ENCODE measurements around the gene SNRNP40. TPM values are rescaled to one million over a fixed set of nuclear protein-coding genes. Genes with fewer than 3 reads are reported as not detected.

SNRNP40 gene
- total and polyA plus RNA-seq, 2 experiments from 2014 or later = 46.9 to 59.1 TPM

GRCh38 chr1:31227891-31228568 lies 68.6 kb downstream of the SNRNP40 start:
- Histone ChIP-seq H3K9me2 (replicated peaks; ENCODE audit: insufficient read depth) (no peaks in the 10 kb centered on the region), H3K9me3 (ENCODE audit: low read depth) (no peaks in the 10 kb centered on the region), H3K4me3 (no peak overlapping the region), H2AFZ (no peak overlapping the region), H4K20me1 (ENCODE audit: insufficient read depth, poor library complexity, severe bottlenecking) (no peaks in the 10 kb centered on the region), H3K27ac (no peak overlapping the region), H3K36me3 (replicated peaks; ENCODE audit: insufficient read depth, low read depth) (no peaks in the 10 kb centered on the region), H3K4me2 (no peak overlapping the region), H3K27me3 (no peaks in the 10 kb centered on the region), H3K79me2 (no peaks in the 10 kb centered on the region), H3K4me1 (ENCODE audit: insufficient read depth) (no peaks in the 10 kb centered on the region)
- no peak for DNase-seq (ENCODE audit: low spot score)
- WGBS (ENCODE audit: low lambda C conversion rate, missing lambda C conversion rate) = 63% methylated on average over 5 of the region's 5 CpGs
- TF ChIP-seq EZH2 (IDR thresholded peaks at IDR 0.05; ENCODE audit: borderline replicate concordance) (no peak), CTCF (IDR thresholded peaks at IDR 0.05; ENCODE audit: poor library complexity) (no peak), EZH2phosphoT487 (IDR thresholded peaks at IDR 0.05; ENCODE audit: low read depth, severe bottlenecking, unreplicated experiment) (no peak)

DNA sequence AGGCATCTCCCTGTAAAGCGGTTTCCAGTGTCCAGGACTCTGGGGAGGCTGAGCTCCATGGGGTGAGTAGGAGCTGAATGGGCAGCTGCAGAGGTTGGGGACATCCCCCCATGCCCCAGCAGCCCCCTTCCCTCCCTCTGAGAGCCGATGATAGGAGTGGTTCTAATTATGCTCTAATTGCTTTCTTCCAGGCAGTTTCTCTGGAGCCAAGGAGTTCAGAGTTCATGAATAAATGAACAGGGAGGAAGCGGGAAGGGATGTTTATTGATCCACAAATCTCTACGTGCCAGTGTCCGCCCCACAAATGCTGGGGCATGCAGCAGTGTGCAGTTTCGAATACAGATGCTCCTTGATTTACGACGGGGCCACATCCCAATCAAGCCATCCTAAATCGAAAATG lies 72.5 kb downstream of the SNRNP40 start:
- no peak overlapping the region for H2AFZ ChIP-seq

GRCh38 chr1:31222176-31222575 lies 74.4 kb downstream of the SNRNP40 start:
- Histone ChIP-seq H3K27ac (no peak overlapping the region), H3K9me3 (ENCODE audit: low read depth) (no peaks in the 10 kb centered on the region), H4K20me1 (ENCODE audit: insufficient read depth, poor library complexity, severe bottlenecking) (no peaks in the 10 kb centered on the region), H3K27me3 (no peaks in the 10 kb centered on the region), H3K4me3 (no peak overlapping the region), H2AFZ (no peak overlapping the region), H3K9me2 (replicated peaks; ENCODE audit: insufficient read depth) (no peaks in the 10 kb centered on the region), H3K79me2 (no peaks in the 10 kb centered on the region), H3K4me2 (no peak overlapping the region), H3K36me3 (replicated peaks; ENCODE audit: insufficient read depth, low read depth) (no peaks in the 10 kb centered on the region), H3K4me1 (ENCODE audit: insufficient read depth) (no peaks in the 10 kb centered on the region)
- TF ChIP-seq CTCF (IDR thresholded peaks at IDR 0.05; ENCODE audit: poor library complexity) (no peak), EZH2 (IDR thresholded peaks at IDR 0.05; ENCODE audit: borderline replicate concordance) (no peak), EZH2phosphoT487 (IDR thresholded peaks at IDR 0.05; ENCODE audit: low read depth, severe bottlenecking, unreplicated experiment) (no peak)
- WGBS (ENCODE audit: low lambda C conversion rate, missing lambda C conversion rate) = 84% methylated on average over 3 of the region's 3 CpGs
- no peak for DNase-seq (ENCODE audit: low spot score)

More for the DNA sequence above, 72.5 kb downstream of the SNRNP40 start:
- no peak for DNase-seq (ENCODE audit: low spot score)
- Histone ChIP-seq H4K20me1 (ENCODE audit: insufficient read depth, poor library complexity, severe bottlenecking) (no peaks in the 10 kb centered on the region), H3K4me2 (no peak overlapping the region), H3K27me3 (no peaks in the 10 kb centered on the region), H3K4me3 (no peak overlapping the region), H3K9me3 (ENCODE audit: low read depth) (no peaks in the 10 kb centered on the region), H3K36me3 (replicated peaks; ENCODE audit: insufficient read depth, low read depth) (no peaks in the 10 kb centered on the region), H3K4me1 (ENCODE audit: insufficient read depth) (no peaks in the 10 kb centered on the region), H3K27ac (no peak overlapping the region), H3K9me2 (replicated peaks; ENCODE audit: insufficient read depth) (no peaks in the 10 kb centered on the region), H3K79me2 (no peaks in the 10 kb centered on the region)
- TF ChIP-seq EZH2 (IDR thresholded peaks at IDR 0.05; ENCODE audit: borderline replicate concordance) = no peak
- no peak for TF ChIP-seq EZH2phosphoT487 (IDR thresholded peaks at IDR 0.05; ENCODE audit: low read depth, severe bottlenecking, unreplicated experiment)
- TF ChIP-seq CTCF (IDR thresholded peaks at IDR 0.05; ENCODE audit: poor library complexity) = no peak
- 50% methylated on average over 9 of the region's 9 CpGs for WGBS (ENCODE audit: low lambda C conversion rate, missing lambda C conversion rate)
